Naive thymus-derived CD8-positive, alpha-beta T cell (primary cell): ENCODE data around the gene TET2. TPM values are rescaled to one million over a fixed set of nuclear protein-coding genes. Genes with fewer than 3 reads are reported as not detected.
"Not testable (repeated sequence)": the region's sequence is repeated elsewhere in the genome, so short reads cannot be mapped to it uniquely, and the experiment has no call there.

ENCODE experiments used
- ATAC-seq, 2 donors: fragments of 150-1000 bp; cut with Tn5 transposase in 1 of 2; sonication (Bioruptor Pico), chemical (Tn5 transposase) in 1 of 2; 1 replicate in 1 of 2; 2 replicates in 1 of 2; pipeline ENCODE4 v1.10.0; 2021; ENCODE audit warnings: mild to moderate bottlenecking in 2 of 2, moderate library complexity in 2 of 2
- POLR2A ChIA-PET: fragments of 350-600 bp; sonication (Branson Sonifier 250); formaldehyde crosslinking; loops from one replicate; lab custom pipeline; 2021; ENCODE audit warnings: antibody characterized with exemption; lab: Charles Lee
- DNase-seq, 10 donors: peaks; one replicate each; pipeline versions ENCODE4 v3.0.0 to v3.0.0-alpha.2; 2020 to 2022
- H3K27ac Mint-ChIP-seq, 10 donors: one replicate each; pipeline ENCODE4 v1.8.0; 2020 to 2022; ENCODE audit warnings: mild to moderate bottlenecking in 10 of 10, mixed read lengths in 10 of 10, moderate library complexity in 4 of 10, inconsistent platforms in 1 of 10
- H3K27me3 Mint-ChIP-seq, 5 donors: one replicate each; pipeline ENCODE4 v1.8.0; 2021 to 2022; ENCODE audit warnings: mixed read lengths in 5 of 5
- H3K36me3 Mint-ChIP-seq, 3 donors: one replicate each; pipeline ENCODE4 v1.8.0; 2020 to 2022; ENCODE audit warnings: mixed read lengths in 3 of 3, mild to moderate bottlenecking in 2 of 3, inconsistent platforms in 1 of 3
- H3K4me1 Mint-ChIP-seq, 4 donors: one replicate each; pipeline ENCODE4 v1.8.0; 2021 to 2022; ENCODE audit warnings: mixed read lengths in 4 of 4
- H3K4me3 Mint-ChIP-seq, 10 donors: one replicate each; pipeline ENCODE4 v1.8.0; 2020 to 2022; ENCODE audit warnings: mild to moderate bottlenecking in 10 of 10, mixed read lengths in 10 of 10, moderate library complexity in 6 of 10, inconsistent platforms in 1 of 10
- H3K9me3 Mint-ChIP-seq, 9 donors: one replicate each; pipeline ENCODE4 v1.8.0; 2020 to 2022; ENCODE audit warnings: mixed read lengths in 9 of 9, mild to moderate bottlenecking in 3 of 9, inconsistent platforms in 1 of 9, moderate library complexity in 1 of 9
- polyA plus RNA-seq, 3 donors: library from polyadenylated mRNA; unstranded; fragments of 300-500 nt; fragmentation: Illumina TruSeq; gene quantifications; one replicate each; pipeline ENCODE4 v1.2.3, GENCODE V29; 2021
- total RNA-seq, 8 experiments: library from RNA in 2 of 8; stranded (reverse) in 2 of 8; gene quantifications; one replicate each; pipeline ENCODE4 v1.2.3 and lab custom pipeline; 2021 to 2026

Gene TET2
- total and polyA plus RNA-seq, 5 experiments from 2014 or later = 13.1 to 25.5 (median 22.8) TPM

DNA sequence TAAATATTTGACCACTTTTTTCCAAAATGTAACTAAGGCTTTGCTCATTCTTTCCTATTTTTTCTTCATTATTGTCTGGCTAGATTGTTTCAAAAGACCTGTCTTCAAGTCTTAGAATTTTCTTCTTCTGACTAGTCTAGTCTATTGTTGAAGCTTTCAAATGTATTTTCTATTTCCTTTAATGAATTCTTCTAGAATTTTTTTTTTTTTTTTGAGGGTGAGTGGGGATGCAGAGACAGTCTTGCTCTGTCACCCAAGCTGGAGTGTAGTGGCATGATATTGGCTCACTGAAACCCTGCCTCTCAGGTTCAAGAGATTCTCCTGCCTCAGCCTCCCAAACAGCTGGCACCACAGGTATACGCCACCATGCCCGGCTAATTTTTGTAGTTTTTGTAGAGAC lies 141.4 kb downstream of the TET2 start:
- H3K27ac Mint-ChIP-seq = no peak overlapping the region
- no peak for DNase-seq
- H3K4me1 Mint-ChIP-seq = no peaks in the 10 kb centered on the region
- peaks cover 0 to 25% (median 18%) of the 10 kb centered on the region in 9 donors for H3K9me3 Mint-ChIP-seq
- no peaks in the 10 kb centered on the region for H3K27me3 Mint-ChIP-seq
- POLR2A ChIA-PET = no interaction called here
- ATAC-seq = no peak
- peaks cover 2 to 23% (median 18%) of the 10 kb centered on the region in 3 donors for H3K36me3 Mint-ChIP-seq
- H3K4me3 Mint-ChIP-seq = no peak overlapping the region

DNA sequence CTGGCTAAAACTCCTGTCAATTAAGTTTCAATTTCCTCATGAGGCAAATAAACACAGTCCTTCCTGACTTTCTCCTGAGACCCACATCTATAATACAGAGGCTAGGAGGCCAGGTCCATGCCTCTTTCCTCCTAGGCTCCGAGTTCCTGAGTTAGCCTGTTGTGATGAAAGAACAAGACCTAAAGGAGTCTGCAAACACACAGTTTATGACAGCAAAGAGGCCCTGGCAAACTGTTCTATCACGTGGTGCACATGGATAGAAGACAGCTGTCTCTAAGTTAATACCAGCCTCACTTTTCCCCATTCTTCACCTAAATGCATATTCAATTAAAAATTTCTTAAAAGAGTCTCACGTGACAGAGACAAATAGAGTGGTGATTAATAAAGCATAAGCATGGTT lies 145.2 kb downstream of the TET2 start:
- peaks cover 2 to 22% (median 19%) of the 10 kb centered on the region in 3 donors for H3K36me3 Mint-ChIP-seq
- ATAC-seq (no peak), DNase-seq (no peak)
- no peaks in the 10 kb centered on the region for H3K27me3 Mint-ChIP-seq
- POLR2A ChIA-PET = no interaction called here
- H3K9me3 Mint-ChIP-seq = peaks cover 0 to 24% (median 15%) of the 10 kb centered on the region in 9 donors
- no peak overlapping the region for H3K27ac Mint-ChIP-seq
- H3K4me1 Mint-ChIP-seq = no peaks in the 10 kb centered on the region
- H3K4me3 Mint-ChIP-seq = no peak overlapping the region

DNA sequence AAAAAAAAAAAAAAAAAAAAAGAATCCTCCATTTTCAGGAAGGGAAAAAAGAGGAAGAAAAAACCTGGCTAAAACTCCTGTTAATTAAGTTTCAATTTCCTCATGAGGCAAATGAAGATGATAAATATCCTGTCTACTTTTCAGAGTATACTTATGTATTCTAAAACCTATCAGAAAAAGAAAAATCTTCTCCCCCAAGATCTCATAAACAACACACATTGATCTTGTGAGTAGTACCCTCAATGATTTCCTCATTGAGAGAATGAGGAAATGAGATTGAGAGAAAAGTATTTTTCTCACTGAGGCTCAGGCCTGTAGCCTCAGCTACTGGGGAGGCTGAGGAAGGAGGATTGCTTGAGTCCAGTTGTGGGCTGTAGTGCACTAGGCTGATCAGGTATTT lies 146.7 kb downstream of the TET2 start:
- H3K36me3 Mint-ChIP-seq = peaks cover 2 to 20% (median 17%) of the 10 kb centered on the region in 3 donors
- no peak for DNase-seq
- H3K27me3 Mint-ChIP-seq = no peaks in the 10 kb centered on the region
- POLR2A ChIA-PET = no interaction called here
- peaks cover 0 to 26% (median 11%) of the 10 kb centered on the region in 9 donors for H3K9me3 Mint-ChIP-seq
- H3K27ac Mint-ChIP-seq = no peak overlapping the region
- no peak for ATAC-seq
- no peaks in the 10 kb centered on the region for H3K4me1 Mint-ChIP-seq
- no peak overlapping the region for H3K4me3 Mint-ChIP-seq

DNA sequence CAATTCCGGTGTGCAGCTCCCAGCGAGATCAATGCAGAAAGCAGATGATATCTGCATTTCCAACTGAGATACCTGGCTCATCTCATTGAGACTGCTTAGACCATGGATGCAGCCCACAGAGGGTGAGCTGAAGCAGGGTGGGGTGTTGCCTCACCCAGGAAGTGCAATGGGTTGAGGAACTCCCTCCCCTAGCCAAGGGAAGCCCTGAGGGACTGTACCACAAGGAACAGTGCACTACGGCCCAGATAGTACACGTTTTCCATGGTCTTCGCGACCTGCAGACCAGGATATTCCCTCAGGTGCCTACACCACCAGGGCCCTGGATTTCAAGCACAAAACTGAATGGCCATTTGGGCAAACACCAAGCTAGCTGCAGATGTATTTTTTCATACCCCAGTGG lies 150.0 kb downstream of the TET2 start:
- Mint-ChIP-seq H3K27ac (no peak overlapping the region), H3K4me1 (peaks cover 0 to 3% (median 0%) of the 10 kb centered on the region in 4 donors), H3K9me3 (peaks cover 15 to 50% (median 25%) of the 10 kb centered on the region in 9 donors), H3K36me3 (peaks cover 3 to 34% (median 29%) of the 10 kb centered on the region in 3 donors), H3K27me3 (no peaks in the 10 kb centered on the region), H3K4me3 (no peak overlapping the region)
- POLR2A ChIA-PET = no interaction called here
- DNase-seq (no peak), ATAC-seq (no peak)

DNA sequence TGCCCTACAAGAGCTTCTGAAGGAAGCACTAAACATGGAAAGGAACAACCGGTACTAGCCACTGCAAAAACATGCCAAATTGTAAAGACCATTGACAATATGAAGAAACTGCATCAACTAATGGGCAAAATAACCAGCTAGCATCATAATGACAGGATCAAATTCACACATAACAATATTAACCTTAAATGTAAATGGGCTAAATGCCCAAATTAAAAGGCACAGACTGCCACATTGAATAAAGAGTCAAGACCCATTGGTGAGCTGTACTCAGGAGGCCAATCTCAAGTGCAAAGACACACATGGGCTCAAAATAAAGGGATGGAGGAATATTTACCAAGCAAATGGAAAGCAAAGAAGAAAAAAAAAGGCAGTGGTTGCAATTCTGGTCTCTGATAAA lies 152.4 kb downstream of the TET2 start:
- H3K27ac Mint-ChIP-seq, H3K4me3 Mint-ChIP-seq, ATAC-seq, H3K4me1 Mint-ChIP-seq, H3K27me3 Mint-ChIP-seq, DNase-seq, POLR2A ChIA-PET: not testable (repeated sequence)
- Mint-ChIP-seq H3K9me3 (peaks cover 24 to 64% (median 40%) of the 10 kb centered on the region in 9 donors), H3K36me3 (peaks cover 5 to 39% (median 38%) of the 10 kb centered on the region in 3 donors)

DNA sequence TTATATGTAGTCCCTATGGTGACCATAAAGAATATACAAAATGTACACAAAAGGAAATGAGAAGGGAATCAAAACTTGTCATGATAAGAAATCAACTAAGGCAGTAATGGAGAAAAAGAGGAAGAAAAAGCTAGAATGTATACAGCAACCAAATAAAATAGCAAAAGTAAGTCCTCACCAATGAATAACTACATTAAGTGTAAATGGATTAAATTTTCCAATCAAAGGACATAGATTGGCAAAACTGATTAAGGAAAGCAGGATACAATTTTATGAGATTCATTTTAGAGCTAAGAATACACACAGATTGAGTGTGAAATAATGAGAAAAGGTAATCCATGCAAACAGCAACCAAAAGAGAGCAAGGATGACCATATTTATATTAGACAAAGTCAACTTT lies 157.4 kb downstream of the TET2 start:
- Mint-ChIP-seq H3K27me3 (no peaks in the 10 kb centered on the region), H3K27ac (no peak overlapping the region), H3K4me3 (no peak overlapping the region), H3K36me3 (peaks cover 6 to 32% (median 29%) of the 10 kb centered on the region in 3 donors), H3K4me1 (peaks cover 0 to 8% (median 2%) of the 10 kb centered on the region in 4 donors), H3K9me3 (peaks cover 19 to 71% (median 47%) of the 10 kb centered on the region in 9 donors)
- DNase-seq = no peak
- ATAC-seq = no peak
- POLR2A ChIA-PET = no interaction called here

DNA sequence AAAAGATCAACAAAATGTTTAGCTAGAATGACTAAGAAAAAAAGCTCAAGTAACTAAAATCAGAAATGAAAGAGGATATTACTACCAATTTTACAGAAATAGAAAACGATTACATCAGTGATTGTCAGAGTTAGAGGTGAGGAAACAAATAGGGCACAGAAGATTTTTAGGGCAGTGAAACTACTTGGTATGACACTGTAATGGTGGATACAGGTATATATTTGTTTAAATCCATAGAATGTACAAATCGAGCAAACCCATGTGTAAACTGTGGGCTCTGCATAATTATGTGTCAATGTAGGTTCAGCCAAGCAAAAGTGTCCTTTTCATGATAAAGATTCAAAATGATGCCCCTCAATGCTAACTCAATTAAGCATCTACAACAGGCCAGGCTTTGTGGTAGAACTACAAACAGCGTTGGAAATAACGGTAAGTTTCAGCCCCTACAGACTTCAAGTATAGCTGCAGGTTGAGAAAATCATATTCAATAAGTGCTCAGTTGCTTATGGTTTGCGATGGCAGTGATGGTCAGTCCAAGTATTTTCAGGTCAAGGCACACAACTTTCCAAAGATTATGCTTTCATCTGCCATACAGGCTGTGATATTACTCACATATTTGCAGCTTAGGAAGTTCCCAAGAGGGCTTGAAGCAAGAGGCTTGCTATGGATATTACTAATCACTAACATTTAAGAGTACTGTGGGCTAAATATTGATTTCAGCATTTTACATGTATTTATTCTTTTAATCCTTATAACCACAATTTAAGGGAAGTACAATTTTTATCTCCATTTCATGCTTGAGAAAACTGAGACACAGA lies 158.6 kb downstream of the TET2 start:
- POLR2A ChIA-PET = no interaction called here
- Mint-ChIP-seq H3K27me3 (no peaks in the 10 kb centered on the region), H3K4me3 (no peak overlapping the region), H3K4me1 (peaks cover 0 to 8% (median 0%) of the 10 kb centered on the region in 4 donors), H3K36me3 (peaks cover 2 to 24% (median 24%) of the 10 kb centered on the region in 3 donors), H3K27ac (no peak overlapping the region), H3K9me3 (peaks cover 14 to 71% (median 45%) of the 10 kb centered on the region in 9 donors)
- ATAC-seq (no peak), DNase-seq (no peak)

DNA sequence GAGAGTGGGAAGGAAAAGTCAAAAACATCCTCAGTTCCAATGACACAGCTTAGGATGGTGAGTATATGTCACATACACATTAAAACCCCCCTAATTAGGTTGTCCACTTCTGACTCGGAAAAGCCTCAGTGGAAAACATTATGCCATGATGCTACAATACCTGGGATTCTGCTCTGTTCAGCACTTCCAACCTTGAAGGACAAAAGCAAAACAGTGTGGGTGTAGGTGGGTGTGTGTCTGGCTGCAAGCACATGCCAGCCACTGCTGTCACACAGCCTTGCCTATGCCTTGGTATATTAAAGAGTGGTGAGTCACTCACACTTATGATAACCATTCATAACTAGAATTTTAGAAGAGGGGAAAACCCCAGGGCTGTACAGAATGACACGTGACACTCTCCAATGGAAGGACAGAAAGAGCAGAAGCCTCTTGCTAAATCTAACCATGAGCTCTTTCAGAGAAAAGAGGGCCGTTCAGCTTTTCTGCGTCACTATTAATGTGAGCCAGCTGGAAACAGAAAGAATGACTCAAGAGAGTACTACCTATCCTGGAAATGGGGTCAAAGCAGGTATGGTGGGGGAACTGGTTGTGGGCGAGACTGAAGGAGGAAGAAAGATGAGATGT lies 159.6 kb downstream of the TET2 start:
- Mint-ChIP-seq H3K9me3 (peaks cover 16 to 73% (median 45%) of the 10 kb centered on the region in 9 donors), H3K4me1 (peaks cover 0 to 8% (median 0%) of the 10 kb centered on the region in 4 donors), H3K4me3 (peak overlapping the region in 1 of 10 donors; percentile 1), H3K27me3 (no peaks in the 10 kb centered on the region), H3K36me3 (peaks cover 2 to 33% (median 16%) of the 10 kb centered on the region in 3 donors), H3K27ac (peak overlapping the region in 1 of 10 donors; percentile 11)
- ATAC-seq = peak; percentile 23 to 25
- no peak for DNase-seq
- POLR2A ChIA-PET = no interaction called here

DNA sequence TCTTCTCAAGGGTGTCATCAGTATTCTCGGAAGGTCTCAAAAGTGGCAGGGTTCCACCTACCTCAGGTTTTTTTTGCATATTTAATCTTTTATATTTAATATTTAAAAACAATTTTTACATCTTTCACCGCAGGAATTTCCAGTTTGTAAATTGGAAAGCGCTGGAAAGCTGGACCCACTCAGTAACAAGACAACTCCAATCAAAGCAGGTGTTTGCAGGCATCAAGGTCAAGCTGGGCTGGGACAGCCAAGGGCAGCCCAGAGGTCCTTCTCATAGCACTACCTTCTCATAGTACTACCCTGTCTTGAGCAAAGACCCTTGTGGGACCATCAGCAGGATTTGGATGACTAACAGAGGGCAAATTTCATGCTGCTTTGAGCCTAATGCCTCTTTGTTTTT lies 160.1 kb downstream of the TET2 start:
- no peaks in the 10 kb centered on the region for H3K27me3 Mint-ChIP-seq
- H3K4me1 Mint-ChIP-seq = peaks cover 0 to 8% (median 0%) of the 10 kb centered on the region in 4 donors
- peaks cover 2 to 33% (median 12%) of the 10 kb centered on the region in 3 donors for H3K36me3 Mint-ChIP-seq
- peak overlapping the region in 1 of 10 donors; percentile 11 for H3K27ac Mint-ChIP-seq
- ATAC-seq (no peak), DNase-seq (no peak)
- POLR2A ChIA-PET = no interaction called here
- H3K9me3 Mint-ChIP-seq = peaks cover 20 to 74% (median 48%) of the 10 kb centered on the region in 9 donors
- H3K4me3 Mint-ChIP-seq = peak overlapping the region in 1 of 10 donors; percentile 1

DNA sequence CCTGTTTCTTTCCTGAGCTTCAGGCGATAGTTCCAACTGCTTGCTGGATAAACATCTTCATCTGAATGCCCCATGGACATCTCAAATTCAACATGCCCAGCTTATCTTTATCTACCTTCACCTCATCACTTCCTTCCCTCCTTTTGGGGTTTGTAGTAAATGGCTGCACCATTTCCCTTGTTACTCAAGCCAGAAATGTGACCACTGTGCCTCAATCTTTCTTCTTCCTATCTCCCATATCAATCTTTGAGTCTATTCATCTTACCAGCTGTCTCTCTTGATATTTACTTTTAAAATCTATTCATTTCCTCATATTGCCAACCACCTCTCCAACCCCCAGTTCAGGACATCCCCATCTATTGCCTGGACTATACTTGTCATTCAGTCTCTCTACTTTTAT lies 171.8 kb downstream of the TET2 start:
- Mint-ChIP-seq H3K27ac (no peak overlapping the region), H3K4me3 (no peak overlapping the region), H3K4me1 (no peaks in the 10 kb centered on the region), H3K36me3 (peaks cover 10 to 56% (median 37%) of the 10 kb centered on the region in 3 donors), H3K9me3 (peaks cover 8 to 32% (median 12%) of the 10 kb centered on the region in 9 donors), H3K27me3 (no peaks in the 10 kb centered on the region)
- DNase-seq (no peak), ATAC-seq (no peak)
- POLR2A ChIA-PET = no interaction called here

DNA sequence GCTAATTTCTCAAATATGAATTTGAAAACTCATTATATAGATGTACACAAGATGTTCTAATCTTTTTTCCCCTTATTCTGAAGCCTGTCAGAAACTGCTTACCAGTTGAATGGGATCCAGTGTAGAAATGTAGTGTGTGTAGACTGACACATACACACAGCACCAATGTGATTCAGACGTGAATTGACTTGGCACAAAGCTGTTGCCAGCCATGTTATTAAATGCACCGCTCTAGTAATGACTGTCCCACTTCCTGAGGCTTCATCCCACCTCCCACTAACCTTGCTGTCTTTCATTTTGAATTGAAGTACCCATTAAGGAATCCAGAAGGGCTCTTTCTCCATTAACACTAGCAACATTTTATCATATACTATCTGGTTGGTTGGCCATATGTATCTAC lies 180.5 kb downstream of the TET2 start:
- POLR2A ChIA-PET = no interaction called here

DNA sequence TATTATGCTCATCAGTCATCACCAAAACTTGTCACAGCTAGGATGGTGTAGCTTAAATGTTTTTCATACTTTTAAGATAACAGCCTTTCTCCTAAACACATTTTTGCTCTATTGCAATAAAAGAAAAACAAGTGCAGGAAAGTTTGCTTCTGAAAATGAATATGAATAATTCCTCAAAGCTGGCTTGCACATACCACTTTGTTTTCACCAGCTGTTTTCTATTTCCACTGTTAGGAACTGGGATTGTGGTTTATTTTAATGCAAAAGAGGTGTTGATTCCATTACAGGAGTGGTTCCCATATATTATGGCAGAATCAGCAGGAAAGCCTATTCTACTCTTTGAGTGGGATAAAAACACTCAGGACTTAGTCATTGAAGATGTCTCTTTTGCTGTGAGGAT lies 181.3 kb downstream of the TET2 start:
- Mint-ChIP-seq H3K4me3 (no peak overlapping the region), H3K4me1 (peaks cover 8 to 14% (median 12%) of the 10 kb centered on the region in 4 donors), H3K27ac (no peak overlapping the region), H3K27me3 (no peaks in the 10 kb centered on the region), H3K36me3 (peaks cover 2 to 7% (median 5%) of the 10 kb centered on the region in 3 donors), H3K9me3 (no peaks in the 10 kb centered on the region)
- POLR2A ChIA-PET = no interaction called here
- DNase-seq (no peak), ATAC-seq (no peak)

More for the DNA sequence above, 180.5 kb downstream of the TET2 start:
- no peak overlapping the region for H3K27ac Mint-ChIP-seq
- no peak for DNase-seq
- H3K9me3 Mint-ChIP-seq = peaks cover 0 to 3% (median 0%) of the 10 kb centered on the region in 9 donors
- H3K4me1 Mint-ChIP-seq = peaks cover 8 to 14% (median 12%) of the 10 kb centered on the region in 4 donors
- H3K27me3 Mint-ChIP-seq = no peaks in the 10 kb centered on the region
- ATAC-seq = no peak
- peaks cover 1 to 5% (median 4%) of the 10 kb centered on the region in 3 donors for H3K36me3 Mint-ChIP-seq
- H3K4me3 Mint-ChIP-seq = no peak overlapping the region

DNA sequence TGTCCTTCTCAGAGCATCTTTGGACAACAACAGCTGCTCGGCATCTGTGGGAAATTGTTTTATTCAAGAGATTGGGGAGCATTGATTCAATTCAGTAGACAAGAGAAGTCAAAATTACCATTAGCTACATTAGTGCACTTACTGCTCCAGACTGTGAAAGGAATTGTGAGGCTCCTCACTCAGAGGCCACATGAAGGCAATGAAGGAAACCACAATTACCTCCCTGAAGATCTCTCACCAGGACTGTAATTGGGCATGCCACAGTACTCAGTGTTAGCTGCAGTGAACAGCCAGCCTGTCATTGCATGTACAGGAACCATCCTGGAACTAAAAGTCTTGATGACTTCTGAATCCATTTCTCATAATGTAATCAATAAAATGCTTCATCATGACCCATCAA lies 182.4 kb downstream of the TET2 start:
- H3K9me3 Mint-ChIP-seq = no peaks in the 10 kb centered on the region
- ATAC-seq (peak in 1 of 2 donors; percentile 71), DNase-seq (peak in 2 of 10 donors; percentile 4 to 26)
- H3K27ac Mint-ChIP-seq = peak overlapping the region in 2 of 10 donors; percentile 6 to 34
- no peaks in the 10 kb centered on the region for H3K27me3 Mint-ChIP-seq
- H3K36me3 Mint-ChIP-seq = peaks cover 6 to 9% (median 7%) of the 10 kb centered on the region in 3 donors
- peaks cover 8 to 14% (median 12%) of the 10 kb centered on the region in 4 donors for H3K4me1 Mint-ChIP-seq
- POLR2A ChIA-PET = no interaction called here
- H3K4me3 Mint-ChIP-seq = no peak overlapping the region
